Ovary (tissue), 3 donors: Measurements from ENCODE around the gene ZRANB1.
"Not testable (repeated sequence)": the region's sequence is repeated elsewhere in the genome, so short reads cannot be mapped to it uniquely, and the experiment has no call there.

Source experiments
- CTCF ChIP-seq, 3 donors: fragments of 450-650 bp in 2 of 3; fragments of 200-600 bp in 1 of 3; IDR thresholded peaks; one replicate each; pipeline versions ENCODE4 v1.5.1 to v1.8.0; 2016 to 2022; ENCODE audit warnings: antibody characterized with exemption in 3 of 3, mild to moderate bottlenecking in 1 of 3
- EP300 ChIP-seq: sonication (generic); formaldehyde crosslinking; IDR thresholded peaks from one replicate; pipeline ENCODE4 v1.6.1; 2017; ENCODE audit warnings: antibody characterized with exemption
- POLR2A ChIP-seq: fragments of 450-650 bp; IDR thresholded peaks from one replicate; pipeline ENCODE4 v1.6.1; 2017; ENCODE audit warnings: antibody characterized with exemption, mild to moderate bottlenecking, moderate library complexity
- donor health status: DM: no; HTN: no; CAD: no.

GRCh38 chr10:124988753-124989152 is 46.8 kb downstream of the ZRANB1 start:
- not testable (repeated sequence) for TF ChIP-seq CTCF (IDR thresholded peaks at IDR 0.05); EP300; POLR2A
